NCI-H1930 (cell line): Measurements from ENCODE around the gene METTL16.

Experiments
- DNase-seq, 2 experiments: peaks; one replicate each; lab custom pipeline; 2025; lab: John Stamatoyannopoulos, UW

METTL16 gene

GRCh38 chr17:2414446-2415064, 97.1 kb downstream of the METTL16 start:
- DNase-seq = no peak

GRCh38 chr17:2412561-2413021, 99.1 kb downstream of the METTL16 start:
- DNase-seq = no peak

- no peak for DNase-seq
Measured at GRCh38 chr17:2410951-2411350, 100.7 kb downstream of the METTL16 start.

GRCh38 chr17:2406903-2407790, 104.5 kb downstream of the METTL16 start:
- DNase-seq = no peak

- DNase-seq = no peak
Measured at GRCh38 chr17:2406271-2406902, 105.3 kb downstream of the METTL16 start.

GRCh38 chr17:2405247-2405926, 106.3 kb downstream of the METTL16 start:
- DNase-seq = no peak

GRCh38 chr17:2403044-2403443, 108.6 kb downstream of the METTL16 start:
- DNase-seq = no peak

GRCh38 chr17:2402544-2402943, 109.1 kb downstream of the METTL16 start:
- DNase-seq = no peak

- peak; percentile 98 for DNase-seq
Measured at GRCh38 chr17:2401426-2402221, 110.1 kb downstream of the METTL16 start.

GRCh38 chr17:2400877-2401425, 110.7 kb downstream of the METTL16 start, which contains the start of gene MNT:
Gene MNT (minus strand): TSS chr17:2401060. CDS start chr17:2400712, 348 bp downstream.
- DNase-seq = peak; percentile 90 to 94

GRCh38 chr17:2400474-2400866, 111.2 kb downstream of the METTL16 start:
- peak; percentile 21 to 57 for DNase-seq

- DNase-seq = peak; percentile 86 to 93
Measured at GRCh38 chr17:2399572-2400473, 111.9 kb downstream of the METTL16 start.

GRCh38 chr17:2398655-2399571, 112.8 kb downstream of the METTL16 start:
- peak; percentile 50 to 75 for DNase-seq

- no peak for DNase-seq
Measured at GRCh38 chr17:2398182-2398581, 113.5 kb downstream of the METTL16 start.

- DNase-seq = no peak
Measured at GRCh38 chr17:2397247-2398171, 114.2 kb downstream of the METTL16 start.

GRCh38 chr17:2396568-2397246, 115.0 kb downstream of the METTL16 start:
- no peak for DNase-seq

- DNase-seq = no peak
Measured at GRCh38 chr17:2396192-2396567, 115.5 kb downstream of the METTL16 start.
